Fibroblast of lung (primary cell): ENCODE results near the gene TLE6. TPM values are rescaled to one million over a fixed set of nuclear protein-coding genes. Genes with fewer than 3 reads are reported as not detected.

ENCODE experiments used
- DNase-seq, 2 donors: peaks; one replicate each; pipeline versions ENCODE4 v3.0.0 to v3.0.0-alpha.2; 2010; ENCODE audit warnings: low read depth in 2 of 2
- H2AFZ ChIP-seq: 2 replicates; pipeline ENCODE4 v1.5.1; 2012; ENCODE audit warnings: low read length, control low read depth, inconsistent platforms
- H3K27ac ChIP-seq: 2 replicates; pipeline ENCODE4 v1.5.1; 2011; ENCODE audit warnings: low read length, control low read depth; ENCODE audit not compliant: insufficient read depth
- H3K27me3 ChIP-seq: 2 replicates; pipeline ENCODE4 v1.5.1; 2011; ENCODE audit warnings: mild to moderate bottlenecking, low read length; ENCODE audit not compliant: control insufficient read depth, insufficient read depth
- H3K36me3 ChIP-seq: 2 replicates; pipeline ENCODE4 v1.5.1; 2011; ENCODE audit warnings: low read length; ENCODE audit not compliant: control insufficient read depth, insufficient read depth
- H3K4me1 ChIP-seq: 2 replicates; pipeline ENCODE4 v1.5.1; 2011; ENCODE audit warnings: low read length; ENCODE audit not compliant: control insufficient read depth, insufficient read depth; ENCODE audit errors: extremely low read depth
- H3K4me2 ChIP-seq: 2 replicates; pipeline ENCODE4 v1.5.1; 2011; ENCODE audit warnings: low read length, control low read depth; ENCODE audit not compliant: insufficient read depth; ENCODE audit errors: extremely low read depth
- H3K4me3 ChIP-seq, 4 experiments: fragments of 200-600 bp in 1 of 4; sonication (generic) in 1 of 4; replicated peaks in 1 of 4; 2 replicates each; pipeline ENCODE4 v1.5.1; 2011 to 2016; ENCODE audit warnings: low read length in 4 of 4, low read depth in 3 of 4, mild to moderate bottlenecking in 3 of 4, control low read depth in 2 of 4, inconsistent platforms in 1 of 4, mixed read lengths in 1 of 4; ENCODE audit not compliant: insufficient read depth in 1 of 4; ENCODE audit errors: control extremely low read depth in 1 of 4
- H3K79me2 ChIP-seq: 2 replicates; pipeline ENCODE4 v1.5.1; 2012; ENCODE audit warnings: mild to moderate bottlenecking, low read length, inconsistent platforms; ENCODE audit not compliant: control insufficient read depth, insufficient read depth
- H3K9ac ChIP-seq: 2 replicates; pipeline ENCODE4 v1.5.1; 2011; ENCODE audit warnings: mild to moderate bottlenecking, low read length, control low read depth; ENCODE audit not compliant: insufficient read depth
- H3K9me3 ChIP-seq: 2 replicates; pipeline ENCODE4 v1.5.1; 2012; ENCODE audit warnings: low read depth, low read length; ENCODE audit not compliant: control insufficient read depth, insufficient read depth
- H4K20me1 ChIP-seq: 2 replicates; pipeline ENCODE4 v1.5.1; 2011; ENCODE audit warnings: low read length; ENCODE audit not compliant: control insufficient read depth, insufficient read depth; ENCODE audit errors: extremely low read depth
- EZH2 ChIP-seq: IDR thresholded peaks from 2 replicates; pipeline ENCODE4 v1.5.1; 2012; ENCODE audit warnings: low read length, control low read depth, mild to moderate bottlenecking; ENCODE audit errors: missing control alignments
- polyA plus RNA-seq, 2 donors: library from polyadenylated mRNA; depleted of rRNA in 1 of 2; stranded (reverse) in 1 of 2; unstranded in 1 of 2; fragments of >200 nt; gene quantifications; 2 replicates each; pipeline ENCODE4 v1.2.1, GENCODE V29; 2011 to 2012; ENCODE audit warnings: missing spikeins in 1 of 2
- total RNA-seq: library from RNA; depleted of rRNA; stranded (reverse); fragments of >200 nt; gene quantifications from 2 replicates; pipeline ENCODE4 v1.2.1, GENCODE V29; 2014
- TF ChIP-seq, protein P1 (sequence below), 2 donors: IDR thresholded peaks in 1 of 2; conservative IDR thresholded peaks in 1 of 2; 1 replicate in 1 of 2; 2 replicates in 1 of 2; pipeline ENCODE4 v1.5.1; 2011 to 2012; ENCODE audit warnings: low read length in 2 of 2, control low read depth in 1 of 2, inconsistent platforms in 1 of 2, low read depth in 1 of 2, mild to moderate bottlenecking in 1 of 2

The TLE6 gene
- total and polyA plus RNA-seq, 2 donors (not counting 1 experiment from before 2014, with no cell fraction given): 0.56 to 1.7 TPM

DNA sequence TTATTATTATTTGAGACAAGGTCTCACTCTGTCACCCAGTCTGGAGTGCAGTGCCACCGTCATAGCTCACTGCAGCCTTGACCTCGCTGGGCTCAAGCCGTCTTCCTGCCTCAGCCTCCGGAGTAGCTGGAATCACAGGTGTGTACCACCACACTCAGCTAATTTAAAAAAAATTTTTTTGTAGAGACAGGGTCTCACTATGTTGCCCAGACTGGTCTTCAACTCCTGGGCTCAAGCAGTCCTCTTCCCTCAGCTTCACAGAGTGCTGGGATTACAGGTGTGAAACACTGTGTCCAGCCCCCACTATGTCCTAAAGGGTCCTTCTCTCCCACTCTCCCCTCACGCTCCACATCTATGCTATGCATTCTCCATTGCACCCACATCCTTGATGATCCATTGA is 60.9 kb downstream of the TLE6 start:
- DNase-seq: no peak
- no peaks in the 10 kb centered on the region for H3K27me3 ChIP-seq
- no peak overlapping the region for H3K9ac ChIP-seq
- H3K4me2 ChIP-seq: no peak overlapping the region
- no peaks in the 10 kb centered on the region for H3K9me3 ChIP-seq
- peaks cover 12% of the 10 kb centered on the region for H3K4me1 ChIP-seq
- no peak overlapping the region for H3K4me3 ChIP-seq
- no peak overlapping the region for H2AFZ ChIP-seq
- TF ChIP-seq EZH2: no peak
- TF ChIP-seq, protein P1, sequence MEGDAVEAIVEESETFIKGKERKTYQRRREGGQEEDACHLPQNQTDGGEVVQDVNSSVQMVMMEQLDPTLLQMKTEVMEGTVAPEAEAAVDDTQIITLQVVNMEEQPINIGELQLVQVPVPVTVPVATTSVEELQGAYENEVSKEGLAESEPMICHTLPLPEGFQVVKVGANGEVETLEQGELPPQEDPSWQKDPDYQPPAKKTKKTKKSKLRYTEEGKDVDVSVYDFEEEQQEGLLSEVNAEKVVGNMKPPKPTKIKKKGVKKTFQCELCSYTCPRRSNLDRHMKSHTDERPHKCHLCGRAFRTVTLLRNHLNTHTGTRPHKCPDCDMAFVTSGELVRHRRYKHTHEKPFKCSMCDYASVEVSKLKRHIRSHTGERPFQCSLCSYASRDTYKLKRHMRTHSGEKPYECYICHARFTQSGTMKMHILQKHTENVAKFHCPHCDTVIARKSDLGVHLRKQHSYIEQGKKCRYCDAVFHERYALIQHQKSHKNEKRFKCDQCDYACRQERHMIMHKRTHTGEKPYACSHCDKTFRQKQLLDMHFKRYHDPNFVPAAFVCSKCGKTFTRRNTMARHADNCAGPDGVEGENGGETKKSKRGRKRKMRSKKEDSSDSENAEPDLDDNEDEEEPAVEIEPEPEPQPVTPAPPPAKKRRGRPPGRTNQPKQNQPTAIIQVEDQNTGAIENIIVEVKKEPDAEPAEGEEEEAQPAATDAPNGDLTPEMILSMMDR (conservative IDR thresholded peaks at IDR 0.05 in 1 of 2, IDR thresholded peaks at IDR 0.05 in 1 of 2; ENCODE audit: low read depth in 1 of 2, low read length in 2 of 2): no peak
- H3K27ac ChIP-seq: no peak overlapping the region
- H3K79me2 ChIP-seq: no peaks in the 10 kb centered on the region
- H3K36me3 ChIP-seq: no peaks in the 10 kb centered on the region
- H4K20me1 ChIP-seq: no peaks in the 10 kb centered on the region

DNA sequence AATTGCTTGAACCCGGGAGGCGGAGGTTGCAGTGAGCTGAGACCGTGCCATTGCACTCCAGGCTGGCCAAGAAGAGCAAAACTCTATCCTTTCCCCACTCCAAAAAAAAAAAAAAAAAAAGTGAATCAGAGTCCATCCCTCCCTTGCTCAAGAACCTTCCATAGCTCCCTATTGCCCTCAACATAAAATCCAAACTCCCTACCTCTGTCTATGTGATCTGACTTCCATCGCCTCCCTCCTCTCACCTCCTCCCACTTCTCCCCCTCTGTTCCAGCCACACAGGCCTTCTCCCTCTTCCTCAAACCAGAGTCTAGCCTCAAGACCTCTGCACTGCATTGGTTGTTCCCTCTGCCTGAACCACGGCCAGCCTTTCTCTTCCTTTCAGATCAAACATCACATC is 61.8 kb downstream of the TLE6 start:
- Histone ChIP-seq H3K9me3 (no peaks in the 10 kb centered on the region), H3K79me2 (no peaks in the 10 kb centered on the region), H3K4me3 (no peak overlapping the region), H2AFZ (no peak overlapping the region), H3K36me3 (no peaks in the 10 kb centered on the region), H3K4me1 (peaks cover 12% of the 10 kb centered on the region), H3K4me2 (no peak overlapping the region), H3K27me3 (no peaks in the 10 kb centered on the region), H3K9ac (no peak overlapping the region), H4K20me1 (no peaks in the 10 kb centered on the region), H3K27ac (no peak overlapping the region)
- no peak for DNase-seq
- no peak for TF ChIP-seq EZH2
- TF ChIP-seq, protein P1 (conservative IDR thresholded peaks at IDR 0.05 in 1 of 2, IDR thresholded peaks at IDR 0.05 in 1 of 2; ENCODE audit: low read depth in 1 of 2, low read length in 2 of 2): no peak

DNA sequence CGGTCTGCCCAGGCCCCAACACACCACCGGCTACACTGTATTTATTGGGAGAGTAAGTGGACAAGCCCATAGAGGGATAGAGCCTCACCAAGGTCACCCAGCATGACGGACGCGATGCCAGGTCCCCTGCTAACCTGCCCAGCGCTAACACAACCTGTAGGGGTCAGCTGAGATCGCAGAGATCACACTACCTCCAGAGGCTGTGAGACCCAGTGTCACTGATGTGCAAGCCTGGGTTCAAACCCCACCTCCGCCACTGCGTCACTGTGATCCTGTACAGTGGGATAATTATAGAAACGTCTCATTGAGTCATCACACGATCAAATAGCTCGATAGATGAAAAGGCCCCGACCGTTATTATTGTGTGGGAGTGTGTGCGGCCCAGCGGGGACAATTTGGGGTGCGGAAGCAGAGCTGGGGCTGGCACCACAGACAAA is 62.3 kb downstream of the TLE6 start:
- no peaks in the 10 kb centered on the region for H4K20me1 ChIP-seq
- H3K27me3 ChIP-seq: no peaks in the 10 kb centered on the region
- no peak overlapping the region for H3K4me3 ChIP-seq
- no peak overlapping the region for H2AFZ ChIP-seq
- H3K4me1 ChIP-seq: peaks cover 8% of the 10 kb centered on the region
- no peak overlapping the region for H3K4me2 ChIP-seq
- H3K36me3 ChIP-seq: no peaks in the 10 kb centered on the region
- H3K9me3 ChIP-seq: no peaks in the 10 kb centered on the region
- H3K9ac ChIP-seq: no peak overlapping the region
- H3K27ac ChIP-seq: no peak overlapping the region
- DNase-seq: no peak
- TF ChIP-seq, protein P1 (conservative IDR thresholded peaks at IDR 0.05 in 1 of 2, IDR thresholded peaks at IDR 0.05 in 1 of 2; ENCODE audit: low read depth in 1 of 2, low read length in 2 of 2): no peak
- TF ChIP-seq EZH2: no peak
- no peaks in the 10 kb centered on the region for H3K79me2 ChIP-seq
